NCI-H226 (cell line): Measurements from ENCODE around the gene LCN1.

Experiments used
- DNase-seq: peaks from one replicate; pipeline ENCODE4 v3.0.0-alpha.2; 2015

The LCN1 gene

DNA sequence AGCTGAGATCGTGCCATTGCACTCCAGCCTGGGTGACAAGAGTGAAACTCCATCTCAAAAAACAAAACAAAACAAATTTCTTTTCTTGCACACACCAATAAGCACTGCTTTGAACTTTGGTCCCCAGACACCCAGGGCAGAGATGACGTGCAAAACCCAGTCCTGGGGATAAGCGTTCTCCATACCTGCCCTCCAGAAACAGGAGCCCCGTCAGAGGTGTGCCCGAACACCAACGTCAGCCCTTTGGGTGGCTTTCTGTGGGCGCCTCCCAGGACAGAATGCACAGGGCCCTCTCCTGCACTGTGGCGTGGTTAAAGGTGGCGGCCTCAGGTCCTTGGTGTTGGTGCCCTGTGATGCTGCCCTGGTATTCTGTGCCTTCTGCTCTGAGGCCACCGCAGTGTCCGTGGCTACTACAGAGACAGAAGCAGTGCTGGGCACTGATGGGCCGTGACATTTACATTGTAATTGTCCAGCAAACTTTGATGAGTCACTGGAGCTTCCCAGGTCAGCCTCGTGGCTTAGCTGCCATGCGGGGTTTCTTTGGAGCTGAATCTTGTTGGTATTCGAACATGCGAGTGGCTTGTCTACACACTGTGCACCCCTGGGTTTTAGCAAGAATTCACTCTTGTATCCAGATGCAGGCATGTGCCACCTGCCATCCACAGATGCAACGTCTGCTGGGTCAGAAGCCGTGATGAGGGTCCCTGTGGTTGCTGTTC is 31.9 kb upstream of the LCN1 start:
- no peak for DNase-seq

DNA sequence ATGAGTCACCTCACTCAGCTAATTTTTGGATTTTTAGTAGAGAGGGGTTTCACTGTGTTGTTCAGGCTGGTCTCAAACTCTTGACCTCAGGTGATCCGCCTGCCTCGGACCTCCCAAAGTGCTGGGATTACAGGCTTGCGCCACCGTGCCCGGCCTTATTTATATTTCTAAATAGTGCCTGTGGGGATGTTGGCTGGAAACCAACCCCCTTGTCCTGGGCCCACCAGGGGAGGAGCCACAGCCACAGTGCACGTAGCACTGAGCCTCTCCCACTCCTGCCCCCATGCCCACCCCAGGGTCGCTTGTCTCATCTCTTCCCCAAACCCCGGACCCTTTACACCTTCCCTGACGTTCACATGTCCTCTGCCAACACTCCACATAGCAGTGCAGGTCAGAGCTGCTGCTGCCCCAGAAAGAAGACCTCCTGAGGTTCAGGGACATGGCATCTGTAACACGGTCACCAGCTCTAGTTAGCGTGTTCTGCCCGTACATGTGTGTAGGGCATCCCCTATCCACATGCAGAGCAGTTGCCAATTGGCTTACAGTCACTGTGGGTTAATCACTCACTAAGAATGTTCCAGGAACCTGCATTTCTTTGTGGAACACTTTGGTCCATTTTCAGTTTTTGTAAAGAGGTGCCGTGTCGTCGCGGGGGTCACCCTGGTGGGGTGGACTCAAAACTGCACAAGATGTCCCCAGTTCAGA is 30.9 kb upstream of the LCN1 start:
- DNase-seq: no peak

- no peak for DNase-seq
Measured at GRCh38 chr9:135490980-135491464, 30.2 kb upstream of the LCN1 start.

- no peak for DNase-seq
Measured at GRCh38 chr9:135491764-135492163, 29.5 kb upstream of the LCN1 start.

DNA sequence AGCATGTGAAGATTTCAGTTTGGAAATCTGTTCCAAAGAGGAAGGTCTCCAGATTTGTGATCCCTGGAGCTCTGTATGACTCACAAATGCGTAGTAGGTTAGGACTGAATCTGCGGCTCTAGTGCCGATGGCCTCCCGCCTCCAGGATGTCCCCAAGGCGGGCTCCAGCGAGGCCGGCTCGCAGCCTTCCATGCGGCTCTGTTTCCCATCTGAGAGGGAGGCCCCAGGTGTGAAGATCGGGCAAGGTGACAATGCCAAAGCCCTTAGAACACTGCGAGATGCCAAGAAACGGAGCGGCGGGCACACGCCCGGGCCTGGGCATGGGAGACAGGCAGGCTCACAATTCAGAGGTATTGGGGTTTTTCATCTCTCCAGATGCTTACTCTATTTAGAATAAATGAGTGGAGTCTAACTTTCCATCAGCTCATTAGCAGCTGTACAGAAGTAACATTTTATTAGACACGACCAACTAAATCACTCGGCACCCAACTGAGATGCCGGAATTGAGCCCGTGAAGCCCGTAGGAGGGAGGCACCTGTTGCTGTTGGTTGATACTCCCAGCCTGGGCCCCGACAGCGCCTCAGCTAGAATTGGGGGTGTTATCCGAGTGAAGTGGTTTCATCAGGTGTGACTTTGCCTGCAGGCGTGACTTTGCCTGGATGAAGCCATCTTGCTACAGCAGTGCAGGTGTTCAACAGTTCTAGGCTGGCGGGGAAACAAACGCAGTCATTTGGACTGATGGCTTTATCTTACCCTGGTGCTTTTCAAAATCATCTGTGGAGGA is 28.2 kb upstream of the LCN1 start:
- no peak for DNase-seq

DNA sequence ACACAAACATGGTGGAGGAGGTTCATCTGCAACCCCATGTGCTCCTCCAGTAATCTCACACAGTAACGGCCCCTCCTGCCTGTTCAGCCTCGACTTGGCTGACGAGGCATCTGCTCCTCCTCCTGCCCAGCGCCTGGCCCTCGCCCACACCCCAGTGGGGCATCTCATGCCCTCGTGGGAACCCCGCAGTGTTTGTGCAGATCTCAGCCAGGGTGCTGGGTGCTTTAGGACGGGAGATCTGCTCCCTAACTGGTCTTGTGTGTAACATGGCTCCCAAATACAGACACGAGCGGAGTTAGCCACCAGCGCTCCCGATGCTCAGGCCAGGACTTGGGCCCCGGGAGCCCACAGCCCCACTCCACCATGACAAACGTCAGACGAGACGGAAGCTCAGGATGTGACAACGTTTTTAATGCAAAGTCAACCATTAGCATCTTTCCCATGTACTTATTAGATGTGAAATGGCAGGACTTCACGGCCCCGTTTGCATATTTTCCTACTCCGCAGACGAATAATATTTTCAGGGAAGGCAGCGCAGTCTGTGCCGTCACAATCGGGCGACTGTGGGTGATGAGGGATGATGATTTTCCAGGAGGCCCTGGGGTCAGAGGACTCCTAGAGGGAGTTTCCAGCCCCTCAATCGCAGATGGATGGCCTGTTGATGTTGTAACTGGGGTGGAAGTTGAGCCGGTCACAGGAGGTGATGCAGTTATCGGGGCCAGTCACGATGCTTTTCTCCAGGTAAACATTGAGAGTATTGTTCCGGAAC is 26.3 kb upstream of the LCN1 start:
- no peak for DNase-seq

- DNase-seq: no peak
Measured at GRCh38 chr9:135498381-135499126, 22.7 kb upstream of the LCN1 start.

DNA sequence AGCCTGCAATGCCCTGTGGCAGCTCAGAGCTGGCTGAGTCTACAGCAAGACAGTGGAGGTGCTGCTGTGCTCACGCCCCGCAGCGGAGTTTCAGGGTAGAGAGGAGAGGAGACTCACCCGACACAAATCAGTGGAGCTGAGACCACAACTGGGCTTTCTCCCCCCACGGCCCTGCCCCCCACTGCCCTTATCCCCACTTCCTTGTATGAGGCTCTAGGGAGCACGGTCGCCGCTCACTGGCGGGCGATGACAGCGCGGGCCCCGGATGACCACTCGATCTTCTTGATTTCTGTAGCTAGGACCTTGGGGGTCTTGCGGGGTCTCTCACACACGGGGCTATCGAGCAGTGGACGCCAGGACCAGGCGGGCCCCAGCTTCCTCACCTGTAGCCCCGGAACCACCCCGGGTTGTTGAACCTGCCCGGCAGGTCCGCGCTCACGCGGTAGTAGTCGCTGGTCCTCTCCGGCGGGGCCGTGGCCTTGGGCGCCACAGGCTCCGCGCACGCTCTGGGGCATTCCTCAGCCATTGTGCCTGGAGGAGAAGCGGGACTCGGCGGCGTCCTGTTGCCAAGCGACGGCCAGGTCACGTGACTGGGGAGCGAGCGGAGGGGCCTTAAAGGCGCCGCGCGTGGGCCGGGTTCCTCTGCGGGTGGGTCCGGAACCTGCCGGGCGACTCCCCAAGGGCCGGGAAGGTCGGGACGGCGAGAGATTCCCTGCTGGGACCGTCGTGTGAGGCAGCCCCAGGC is 21.7 kb upstream of the LCN1 start:
- DNase-seq: peak; percentile 82

GRCh38 chr9:135500071-135500524 is 21.1 kb upstream of the LCN1 start:
- peak; percentile 22 for DNase-seq

GRCh38 chr9:135500525-135501260 is 20.5 kb upstream of the LCN1 start, which contains the start of gene MRPS2:
MRPS2 (plus strand) TSS chr9:135500682; CDS start chr9:135500711, 29 bp downstream.
- peak; percentile 75 for DNase-seq

GRCh38 chr9:135501261-135502167 is 19.7 kb upstream of the LCN1 start:
- no peak for DNase-seq

DNA sequence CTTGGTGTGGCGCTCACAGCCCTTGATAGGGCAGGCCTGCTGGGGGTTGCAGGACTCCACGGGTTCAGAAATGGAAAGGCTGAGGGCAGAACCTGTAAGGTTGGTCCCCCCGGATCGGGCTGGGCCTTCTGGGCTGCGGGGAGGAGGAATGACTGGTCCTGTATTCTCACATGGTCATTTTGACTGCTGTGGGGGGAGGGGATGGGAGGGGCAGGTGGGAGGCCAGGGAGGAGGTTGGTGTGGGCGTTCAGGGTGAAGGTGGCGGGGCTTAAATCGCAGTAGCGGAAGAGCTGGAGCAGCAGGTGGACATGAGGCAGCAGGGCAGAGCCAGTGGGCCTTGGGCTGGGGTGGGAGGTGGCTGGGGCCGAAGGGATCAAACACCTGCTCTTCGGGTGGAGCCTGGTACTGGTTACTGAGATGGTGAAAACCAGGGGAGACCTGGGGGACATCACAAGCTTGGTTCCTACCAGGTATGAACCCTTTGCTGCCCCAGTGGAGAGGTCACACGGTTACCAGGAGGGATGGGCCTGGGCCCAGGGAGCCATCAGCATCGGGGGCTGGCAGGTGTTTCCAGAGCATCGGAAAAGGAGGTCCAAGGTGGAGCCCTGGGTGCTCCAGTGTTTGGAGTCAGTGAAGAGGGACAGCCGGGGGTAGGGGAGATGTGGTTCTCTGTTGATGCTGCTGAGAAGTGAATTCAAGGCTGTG is 18.9 kb upstream of the LCN1 start:
- no peak for DNase-seq

DNA sequence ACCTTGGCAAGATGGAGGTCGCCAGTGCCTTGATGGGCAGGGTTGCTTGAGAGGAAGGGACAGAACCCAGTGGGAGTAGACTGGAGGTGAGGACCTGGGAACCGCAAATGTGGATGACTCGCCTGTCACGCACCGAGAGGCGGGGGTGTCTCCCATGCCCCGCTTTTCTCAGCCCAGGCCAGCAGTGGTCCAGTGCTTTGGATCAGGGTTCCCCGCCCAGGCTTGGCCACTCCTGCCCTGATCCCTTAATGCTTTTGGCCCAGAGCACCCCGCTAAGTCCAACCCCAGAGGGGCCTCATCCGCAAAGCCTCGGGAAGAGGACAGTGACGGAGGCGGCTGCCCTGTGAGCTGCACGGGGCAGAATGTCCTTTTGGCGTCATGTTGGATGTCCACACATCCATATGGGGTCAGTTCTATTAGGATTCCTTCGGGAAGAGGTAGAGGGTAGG is 18.3 kb upstream of the LCN1 start:
- DNase-seq: no peak

DNA sequence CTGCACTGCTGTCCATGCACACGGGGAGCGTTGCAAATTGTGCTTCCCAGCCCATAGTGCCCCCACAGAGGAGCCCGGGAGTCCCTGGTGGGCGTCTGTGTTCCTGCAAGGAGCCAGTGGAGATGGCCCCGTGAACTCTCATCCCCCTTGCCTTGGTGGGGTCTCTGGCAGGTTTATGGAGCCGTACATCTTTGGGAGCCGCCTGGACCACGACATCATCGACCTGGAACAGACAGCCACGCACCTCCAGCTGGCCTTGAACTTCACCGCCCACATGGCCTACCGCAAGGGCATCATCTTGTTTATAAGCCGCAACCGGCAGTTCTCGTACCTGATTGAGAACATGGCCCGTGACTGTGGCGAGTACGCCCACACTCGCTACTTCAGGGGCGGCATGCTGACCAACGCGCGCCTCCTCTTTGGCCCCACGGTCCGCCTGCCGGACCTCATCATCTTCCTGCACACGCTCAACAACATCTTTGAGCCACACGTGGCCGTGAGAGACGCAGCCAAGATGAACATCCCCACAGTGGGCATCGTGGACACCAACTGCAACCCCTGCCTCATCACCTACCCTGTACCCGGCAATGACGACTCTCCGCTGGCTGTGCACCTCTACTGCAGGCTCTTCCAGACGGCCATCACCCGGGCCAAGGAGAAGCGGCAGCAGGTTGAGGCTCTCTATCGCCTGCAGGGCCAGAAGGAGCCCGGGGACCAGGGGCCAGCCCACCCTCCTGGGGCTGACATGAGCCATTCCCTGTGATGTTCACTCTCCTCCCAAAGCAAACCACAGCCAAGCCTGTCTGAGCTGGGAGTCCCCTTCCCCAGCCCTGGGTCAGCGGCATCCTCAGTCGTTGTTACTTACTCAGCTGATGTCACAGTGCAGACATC is 17.6 kb upstream of the LCN1 start:
- no peak for DNase-seq

DNA sequence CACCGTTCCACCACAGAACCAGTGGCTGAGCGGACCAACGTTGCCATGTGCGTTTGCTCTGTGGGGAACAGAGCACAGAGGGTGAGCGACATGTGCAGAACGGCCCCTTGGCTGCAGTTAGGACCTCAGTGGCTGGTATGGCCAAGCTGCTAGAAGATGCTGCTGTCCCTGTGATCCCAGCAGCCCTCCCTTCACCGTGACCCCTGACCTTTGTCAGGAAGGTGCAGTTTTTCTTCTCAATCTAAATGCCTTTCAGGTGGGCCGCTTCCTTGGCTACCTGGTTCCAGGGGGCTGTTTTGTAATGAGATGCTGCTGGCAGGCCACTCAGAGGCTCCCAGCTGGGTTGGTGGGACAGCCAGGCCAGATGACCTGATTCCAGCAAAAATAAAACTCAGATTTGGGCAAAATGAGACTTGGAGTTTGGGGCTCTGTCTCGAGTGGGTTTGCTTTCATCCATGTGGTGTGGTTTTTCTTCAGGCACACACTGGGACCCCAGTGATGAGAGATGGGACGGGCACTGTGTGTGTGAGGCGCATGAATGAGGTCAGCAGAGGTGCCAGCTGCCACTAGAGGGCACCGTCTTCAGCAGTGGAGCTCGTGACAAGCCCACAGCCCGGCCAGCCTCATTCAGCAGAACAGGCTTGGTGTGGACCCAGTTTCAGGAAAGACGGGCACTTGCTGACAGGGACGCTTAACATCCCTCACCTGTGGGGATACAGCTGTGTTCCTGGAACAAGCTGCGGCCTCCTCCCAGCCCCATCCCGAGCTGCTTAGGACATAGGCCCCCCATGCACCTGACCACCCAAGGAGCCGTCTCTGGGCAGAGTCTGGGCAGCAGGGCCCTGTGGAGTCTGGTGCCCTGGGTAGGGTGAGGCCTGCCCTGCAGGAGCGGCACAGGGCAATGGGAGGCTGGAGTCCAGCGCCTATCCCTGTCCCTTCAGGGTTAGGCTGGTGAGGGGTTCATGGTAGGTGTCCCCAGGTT is 16.7 kb upstream of the LCN1 start:
- peak; percentile 15 for DNase-seq
